Hematopoietic multipotent progenitor cell treated with erythropoietin and hydrocortisone succinate and interleukin-3 and kit ligand, for 17 days (in vitro differentiated cells): ENCODE data around the gene KCNH4.
A peak's percentile ranks its signal among the peaks of the same experiment; 100 is the strongest.
"Not testable (repeated sequence)": the region's sequence is repeated elsewhere in the genome, so short reads cannot be mapped to it uniquely, and the experiment has no call there.

Source experiments
- DNase-seq: peaks from one replicate; pipeline ENCODE4 v3.0.0-alpha.2; 2015; ENCODE audit warnings: low spot score

Gene KCNH4

GRCh38 chr17:42180922-42181850, at the start of gene KCNH4:
TSS of gene KCNH4 (minus strand) at chr17:42181142. CDS start at chr17:42180945, 197 bp downstream.
- DNase-seq, result peak; percentile 88

- no peak for DNase-seq
Observed at GRCh38 chr17:42230225-42230624, 49.3 kb upstream of the KCNH4 start.

GRCh38 chr17:42227849-42228700, 47.1 kb upstream of the KCNH4 start:
- DNase-seq, result no peak

DNA sequence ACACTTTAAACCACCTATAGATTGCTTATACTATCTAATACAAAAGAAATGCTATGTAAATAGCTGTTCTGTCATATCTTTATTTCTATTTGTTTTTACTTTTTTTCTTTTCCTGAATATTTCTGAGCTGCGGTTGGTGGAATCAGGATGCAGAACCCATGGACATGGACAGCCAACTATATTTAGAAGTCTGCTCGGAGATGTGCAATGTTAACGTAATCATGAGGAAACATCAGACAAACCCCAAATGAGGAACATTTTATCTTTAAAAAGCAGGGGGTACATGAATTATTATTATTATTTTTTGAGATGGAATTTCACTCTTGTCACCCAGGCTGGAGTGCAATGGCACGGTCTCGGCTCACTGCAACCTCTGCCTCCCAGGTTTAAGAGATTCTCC, 44.7 kb upstream of the KCNH4 start:
- no peak for DNase-seq

DNA sequence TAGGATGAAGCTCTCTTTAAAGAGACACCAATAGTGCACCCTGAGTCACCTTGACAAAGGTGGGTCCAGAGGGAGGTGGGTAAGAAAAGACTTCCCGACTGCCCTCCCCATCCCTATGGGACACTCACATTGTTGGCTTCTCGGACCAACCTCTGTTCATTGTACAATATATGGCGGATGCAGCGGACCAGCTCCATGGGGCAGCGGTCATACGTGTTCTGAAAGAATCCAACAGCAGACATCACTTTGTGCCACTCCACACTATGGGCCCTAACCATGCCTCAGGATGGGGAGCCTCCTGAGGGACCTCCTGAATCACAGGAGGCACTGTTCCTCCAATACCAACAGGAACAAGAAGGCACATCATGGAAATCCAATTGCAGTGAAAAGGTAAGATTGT, 43.7 kb upstream of the KCNH4 start:
- DNase-seq, result no peak

DNA sequence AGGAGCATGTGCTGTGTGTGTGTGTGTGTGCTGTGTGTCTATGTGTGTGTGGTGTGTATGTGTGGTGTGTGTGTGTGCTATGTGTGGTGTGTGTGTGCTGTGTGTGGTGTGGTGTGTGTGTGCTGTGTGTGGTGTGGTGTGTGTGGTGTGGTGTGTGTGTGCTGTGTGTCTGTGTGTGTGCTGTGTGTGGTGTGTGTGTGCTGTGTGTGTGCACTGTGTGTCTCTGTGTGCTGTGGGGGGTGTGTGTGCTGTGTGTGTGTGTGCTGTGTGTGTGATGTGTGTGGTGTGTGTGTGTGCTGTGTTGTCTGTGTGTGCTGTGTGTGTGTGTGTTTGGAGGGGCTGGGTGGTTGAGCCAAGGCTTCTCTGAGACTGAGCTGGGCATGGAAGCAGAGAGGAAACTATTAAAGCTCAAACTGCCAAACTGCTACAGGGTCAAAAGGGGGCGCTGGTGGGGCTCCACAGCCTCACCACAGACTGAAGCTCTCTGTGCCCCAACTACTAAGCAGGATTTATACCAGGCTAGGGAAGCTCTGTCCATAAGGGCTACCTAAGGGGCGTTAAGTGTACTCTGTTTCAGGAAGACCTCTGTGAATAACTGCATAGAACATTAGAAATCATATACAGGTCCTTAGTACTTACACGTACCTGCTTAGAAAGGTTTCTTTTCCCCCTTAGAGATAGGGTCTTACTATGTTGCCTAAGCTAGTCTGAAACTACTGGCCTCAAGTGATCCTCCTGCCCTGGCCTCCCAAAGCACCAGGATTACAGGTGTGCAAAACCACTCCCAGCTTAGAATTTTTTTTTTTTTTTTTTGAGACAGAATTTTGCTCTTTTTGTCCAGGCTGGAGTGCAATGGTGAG, 41.2 kb upstream of the KCNH4 start:
- peak; percentile 70 for DNase-seq

- DNase-seq, result not testable (repeated sequence)
Observed at GRCh38 chr17:42219280-42219679, 38.3 kb upstream of the KCNH4 start.

- DNase-seq, result no peak
Observed at GRCh38 chr17:42214156-42214555, 33.2 kb upstream of the KCNH4 start.

DNA sequence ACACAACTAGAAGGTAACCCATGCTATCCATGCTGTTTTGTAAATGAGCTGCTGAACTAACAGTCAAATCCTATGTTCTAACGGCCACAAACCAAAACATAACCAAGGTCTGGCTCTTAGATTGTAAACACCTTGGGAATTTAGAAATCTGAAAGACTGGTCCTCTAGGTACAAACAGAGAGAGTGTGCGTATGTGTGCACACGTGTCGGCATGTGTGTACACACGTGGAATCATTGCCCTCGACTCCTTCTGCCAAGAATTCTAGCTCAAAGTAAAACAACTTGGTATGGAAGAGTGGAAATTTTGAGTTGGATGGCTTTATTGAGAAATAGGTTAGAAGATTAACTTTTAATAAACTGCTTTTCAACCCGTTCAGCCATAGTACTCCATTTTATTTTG, 31.4 kb upstream of the KCNH4 start:
- no peak for DNase-seq

- not testable (repeated sequence) for DNase-seq
Observed at GRCh38 chr17:42211921-42212341, 31.0 kb upstream of the KCNH4 start.

- no peak for DNase-seq
Observed at GRCh38 chr17:42210046-42210445, 29.1 kb upstream of the KCNH4 start.

DNA sequence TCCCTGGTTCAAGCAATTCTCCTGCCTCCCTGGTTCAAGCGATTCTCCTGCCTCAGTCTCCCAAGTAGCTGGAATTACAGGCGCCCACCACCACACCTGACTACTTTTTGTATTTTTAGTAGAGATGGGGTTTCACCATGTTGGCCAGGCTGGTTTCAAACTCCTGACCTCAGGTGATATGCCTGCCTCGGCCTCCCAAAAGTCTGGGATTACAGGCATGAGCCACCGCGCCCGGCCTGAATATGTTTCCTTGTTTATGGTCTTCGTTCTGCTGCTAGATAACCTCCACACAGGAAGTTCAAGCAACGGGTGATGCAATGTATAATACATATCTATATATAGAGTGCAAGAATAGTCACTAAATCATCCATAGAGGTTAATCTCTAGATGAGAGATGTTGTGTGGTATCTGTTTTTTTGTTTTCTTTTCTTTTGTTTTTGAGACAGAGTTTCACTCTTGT, 25.2 kb upstream of the KCNH4 start:
- not testable (repeated sequence) for DNase-seq

DNA sequence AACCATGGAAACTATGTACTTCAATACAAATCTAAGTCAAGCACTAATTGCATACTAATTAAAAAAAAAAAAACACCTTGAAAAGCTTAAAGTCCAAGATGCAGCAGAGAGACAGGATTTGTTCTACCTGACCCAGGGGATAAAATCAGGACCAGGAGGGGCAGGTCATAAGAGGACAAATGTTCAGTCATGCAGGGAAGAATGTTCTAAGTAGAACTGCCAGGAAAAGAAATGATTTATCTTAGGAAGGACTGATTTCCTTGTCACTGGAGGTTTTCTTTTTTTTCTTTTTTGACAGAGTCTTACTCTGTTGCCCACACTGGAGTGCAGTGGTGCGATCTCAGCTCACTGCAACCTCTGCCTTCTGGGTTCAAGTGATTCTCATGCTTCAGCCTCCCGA, 22.4 kb upstream of the KCNH4 start:
- no peak for DNase-seq

- DNase-seq, result no peak
Observed at GRCh38 chr17:42202696-42203095, 21.8 kb upstream of the KCNH4 start.

DNA sequence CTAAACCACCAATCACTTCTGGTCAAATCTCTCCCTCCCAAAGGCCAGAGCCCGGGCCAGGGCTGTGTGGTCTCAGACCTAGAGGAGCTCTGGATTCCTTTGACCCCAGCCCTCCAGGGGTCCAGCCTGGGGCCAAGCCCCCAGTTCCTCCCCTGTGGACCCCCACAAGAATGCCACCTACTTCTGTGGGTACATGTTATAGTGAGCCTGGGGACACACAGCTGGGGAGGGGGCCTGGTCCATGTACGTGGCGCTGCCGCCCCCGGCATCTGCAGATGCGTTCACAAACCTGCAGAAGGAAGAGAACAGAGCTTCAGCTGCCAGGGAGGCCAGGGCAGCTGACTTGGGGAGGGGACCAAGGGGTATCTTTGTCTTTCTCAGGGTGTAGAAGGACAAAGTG, 21.2 kb upstream of the KCNH4 start:
- no peak for DNase-seq

- DNase-seq, result no peak
Observed at GRCh38 chr17:42201458-42201772, 20.5 kb upstream of the KCNH4 start.

- no peak for DNase-seq
Observed at GRCh38 chr17:42200706-42201457, 19.9 kb upstream of the KCNH4 start.

- no peak for DNase-seq
Observed at GRCh38 chr17:42199416-42200011, 18.6 kb upstream of the KCNH4 start.

- DNase-seq, result no peak
Observed at GRCh38 chr17:42198897-42199296, 18.0 kb upstream of the KCNH4 start.

DNA sequence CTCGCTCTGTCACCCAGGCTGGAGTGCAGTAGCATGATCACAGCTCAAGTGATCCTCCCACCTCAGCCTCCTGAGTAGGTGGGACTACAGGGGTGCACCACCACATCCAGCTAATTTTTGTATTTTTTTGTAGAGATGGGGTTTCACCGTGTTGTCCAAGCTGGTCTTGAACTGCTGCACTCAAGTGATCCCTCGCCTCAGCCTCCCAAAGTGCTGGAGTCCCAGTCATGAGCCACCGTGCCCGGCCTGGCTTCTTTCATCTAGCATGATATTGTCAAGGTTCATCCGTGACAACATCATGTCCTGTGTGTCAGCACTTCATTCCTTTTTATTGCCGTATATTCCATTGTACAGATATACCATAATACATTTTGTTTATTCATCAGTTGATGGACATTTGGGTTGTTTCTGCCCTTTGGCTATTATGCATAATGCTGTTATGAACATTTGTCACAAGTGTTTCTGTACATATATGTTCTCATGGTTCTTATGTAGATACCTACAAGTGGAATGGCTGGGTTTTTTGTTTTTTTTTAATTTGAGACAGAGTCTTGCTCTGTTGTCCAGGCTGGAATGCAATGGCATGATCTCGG, 16.7 kb upstream of the KCNH4 start:
- no peak for DNase-seq
